Adipocyte (in vitro differentiated cells): ENCODE data around the gene FHAD1.
A peak's percentile ranks its signal among the peaks of the same experiment; 100 is the strongest.

Experiments
- DNase-seq: peaks from one replicate; pipeline ENCODE4 v3.0.0-alpha.2; 2015; ENCODE audit warnings: low read depth
- H3K27me3 ChIP-seq: replicated peaks from 2 replicates; pipeline ENCODE4 v1.7.0; 2013; ENCODE audit warnings: mild to moderate bottlenecking, low read length, moderate library complexity; ENCODE audit not compliant: control insufficient read depth, insufficient read depth
- H3K36me3 ChIP-seq: 2 replicates; pipeline ENCODE4 v1.7.0; 2013; ENCODE audit warnings: low read length, mild to moderate bottlenecking, moderate library complexity; ENCODE audit not compliant: control insufficient read depth, insufficient read depth, severe bottlenecking
- H3K4me1 ChIP-seq: 2 replicates; pipeline ENCODE4 v1.7.0; 2013; ENCODE audit warnings: mild to moderate bottlenecking, low read length, moderate library complexity; ENCODE audit not compliant: control insufficient read depth, insufficient read depth
- H3K4me3 ChIP-seq: 2 replicates; pipeline ENCODE4 v1.7.0; 2013; ENCODE audit warnings: mild to moderate bottlenecking, low read length, moderate library complexity
- H3K9ac ChIP-seq: 2 replicates; pipeline ENCODE4 v1.7.0; 2013; ENCODE audit warnings: mild to moderate bottlenecking, low read length, moderate library complexity
- H3K9me3 ChIP-seq: 2 replicates; pipeline ENCODE4 v1.7.0; 2013; ENCODE audit warnings: mild to moderate bottlenecking, low read length, moderate library complexity; ENCODE audit not compliant: control insufficient read depth

Gene FHAD1

DNA sequence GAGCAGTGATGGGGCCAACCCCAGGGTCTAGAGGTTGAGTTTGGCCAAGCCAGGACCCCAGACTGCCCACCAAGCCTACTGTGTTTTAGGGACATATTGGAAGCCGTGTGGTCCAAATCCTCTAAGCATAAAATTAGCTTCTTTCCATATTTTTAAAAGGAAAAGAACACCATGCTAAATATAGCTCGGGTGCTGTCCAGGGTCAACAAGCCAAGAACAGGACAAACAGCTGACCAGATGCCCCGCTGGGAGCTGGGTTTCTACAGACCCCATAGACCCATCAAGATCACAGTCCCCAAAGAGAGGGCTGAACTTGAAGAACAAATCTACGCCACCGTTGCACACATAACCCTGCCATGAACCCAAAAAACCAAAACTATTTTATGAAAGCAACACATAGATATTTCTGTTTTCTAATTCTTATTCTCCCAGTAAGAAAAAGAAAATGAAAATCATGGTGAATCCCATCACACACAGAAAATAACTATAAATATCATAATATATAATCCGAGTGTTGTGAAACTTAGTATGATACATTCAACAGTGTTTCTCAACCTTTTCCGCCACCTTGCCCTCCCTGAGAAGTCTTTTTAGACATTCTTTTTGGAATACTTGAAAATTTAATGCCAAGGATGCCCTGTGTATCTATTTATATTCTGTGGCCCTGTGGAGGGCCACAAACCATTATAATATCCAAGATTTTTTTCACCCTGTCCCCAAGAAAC lies 36.2 kb upstream of the FHAD1 start:
- Histone ChIP-seq H3K9ac (no peak overlapping the region), H3K9me3 (no peaks in the 10 kb centered on the region), H3K27me3 (peaks cover 21% of the 10 kb centered on the region), H3K4me1 (peaks cover 9% of the 10 kb centered on the region), H3K4me3 (no peak overlapping the region), H3K36me3 (no peaks in the 10 kb centered on the region)
- peak; percentile 5 for DNase-seq

DNA sequence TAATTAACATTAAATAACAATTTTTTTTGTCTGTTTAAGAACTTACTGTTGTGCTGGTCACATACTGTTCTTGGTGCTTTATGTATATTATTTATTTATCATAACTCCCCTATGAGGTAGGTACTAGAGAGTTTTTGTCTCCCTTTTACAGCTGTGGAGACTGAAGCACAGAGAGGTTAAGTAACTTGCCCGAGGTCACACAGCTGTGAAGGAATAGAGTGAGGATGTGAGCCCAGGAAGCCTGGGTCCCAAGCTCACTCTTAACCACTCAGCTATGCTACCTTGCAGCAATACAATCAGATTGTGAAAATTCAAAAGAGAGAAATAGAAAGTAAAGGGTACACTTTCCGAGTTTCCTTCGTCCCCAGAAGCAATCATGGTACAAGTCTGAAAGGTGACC lies 35.6 kb upstream of the FHAD1 start:
- Histone ChIP-seq H3K27me3 (peaks cover 21% of the 10 kb centered on the region), H3K4me1 (peaks cover 9% of the 10 kb centered on the region), H3K9me3 (no peaks in the 10 kb centered on the region), H3K9ac (no peak overlapping the region), H3K4me3 (no peak overlapping the region), H3K36me3 (no peaks in the 10 kb centered on the region)
- DNase-seq, result no peak

DNA sequence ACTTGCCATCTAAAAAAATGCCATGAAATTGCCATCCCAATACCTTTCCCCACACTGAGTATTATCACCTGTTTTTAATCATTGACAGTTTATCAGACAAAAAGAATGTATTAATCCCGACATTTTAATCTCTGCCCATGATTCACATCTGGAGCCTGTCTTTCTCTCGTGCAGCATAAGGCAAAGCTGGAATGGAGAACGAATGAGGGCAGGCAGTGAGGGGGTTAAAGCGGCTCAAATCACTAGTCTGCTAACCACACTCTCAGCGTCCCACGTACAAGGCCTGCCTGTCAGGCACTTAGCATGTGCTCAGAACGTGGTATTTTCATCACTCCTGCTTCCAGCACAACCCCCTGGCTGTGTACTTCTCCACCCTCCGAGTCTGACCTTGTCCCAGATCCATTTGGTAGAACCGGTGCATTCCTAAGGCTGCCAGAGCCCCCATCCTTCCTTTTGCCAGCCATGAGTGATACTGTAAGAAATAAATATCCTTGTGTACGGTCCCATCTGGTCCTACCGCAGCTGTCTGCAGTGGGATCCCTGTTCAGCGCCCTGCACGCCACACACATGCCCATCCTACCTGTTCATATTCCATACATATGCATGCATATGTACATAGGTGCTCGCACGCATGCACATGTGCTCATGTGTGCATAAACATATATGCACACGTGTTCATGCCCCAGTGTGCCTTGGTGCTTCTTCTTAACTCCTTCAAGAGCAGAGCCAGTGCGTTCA lies 34.6 kb upstream of the FHAD1 start:
- Histone ChIP-seq H3K4me3 (no peak overlapping the region), H3K36me3 (no peaks in the 10 kb centered on the region), H3K4me1 (peaks cover 4% of the 10 kb centered on the region), H3K9me3 (no peaks in the 10 kb centered on the region), H3K9ac (no peak overlapping the region), H3K27me3 (peaks cover 19% of the 10 kb centered on the region)
- no peak for DNase-seq

DNA sequence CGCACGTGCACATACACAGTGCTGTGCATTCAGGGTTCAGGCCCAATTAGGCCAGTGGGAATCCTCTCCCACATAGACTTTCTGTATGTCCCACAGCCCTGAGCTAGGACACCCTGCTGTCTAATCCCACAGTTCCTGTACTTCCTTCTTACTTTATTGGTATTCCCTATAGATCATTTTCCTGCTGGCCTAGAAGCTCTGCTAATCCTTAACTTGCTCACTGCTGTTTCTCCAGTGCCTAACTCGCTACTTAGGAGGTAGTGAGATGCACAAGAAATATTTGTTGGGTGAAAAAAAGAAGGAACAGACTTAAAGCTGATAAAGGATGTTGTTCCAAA lies 34.1 kb upstream of the FHAD1 start:
- H3K9ac ChIP-seq, result no peak overlapping the region
- no peaks in the 10 kb centered on the region for H3K9me3 ChIP-seq
- no peak for DNase-seq
- H3K4me1 ChIP-seq, result peaks cover 4% of the 10 kb centered on the region
- H3K4me3 ChIP-seq, result no peak overlapping the region
- no peaks in the 10 kb centered on the region for H3K36me3 ChIP-seq
- peaks cover 14% of the 10 kb centered on the region for H3K27me3 ChIP-seq

DNA sequence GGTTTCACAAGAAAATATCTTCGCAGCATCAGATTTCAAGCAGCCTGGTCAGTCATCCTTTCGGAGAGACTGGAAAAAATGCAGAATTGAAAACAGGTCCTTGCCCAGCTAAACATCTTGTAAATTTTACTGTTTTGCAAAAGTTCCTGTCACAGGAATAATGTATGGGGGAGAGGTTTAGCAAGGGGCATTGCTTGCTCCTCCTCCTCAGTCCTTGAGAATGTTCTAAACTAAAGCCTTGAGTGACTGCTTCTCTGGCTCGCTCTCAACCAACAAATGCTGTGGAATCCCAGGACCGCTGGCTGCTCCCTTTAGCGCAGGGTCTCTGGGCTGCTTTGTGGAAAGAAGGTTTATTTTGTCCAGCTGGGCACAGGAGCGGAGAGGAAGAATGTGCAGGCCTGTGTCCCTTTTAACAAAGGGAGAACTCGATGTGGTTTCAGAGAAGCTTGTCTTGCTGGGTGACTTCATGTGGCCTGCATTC lies 33.6 kb upstream of the FHAD1 start:
- peak; percentile 67 for DNase-seq
- no peaks in the 10 kb centered on the region for H3K36me3 ChIP-seq
- no peak overlapping the region for H3K4me3 ChIP-seq
- no peak overlapping the region for H3K9ac ChIP-seq
- peaks cover 4% of the 10 kb centered on the region for H3K4me1 ChIP-seq
- H3K9me3 ChIP-seq, result no peaks in the 10 kb centered on the region
- peaks cover 14% of the 10 kb centered on the region for H3K27me3 ChIP-seq

DNA sequence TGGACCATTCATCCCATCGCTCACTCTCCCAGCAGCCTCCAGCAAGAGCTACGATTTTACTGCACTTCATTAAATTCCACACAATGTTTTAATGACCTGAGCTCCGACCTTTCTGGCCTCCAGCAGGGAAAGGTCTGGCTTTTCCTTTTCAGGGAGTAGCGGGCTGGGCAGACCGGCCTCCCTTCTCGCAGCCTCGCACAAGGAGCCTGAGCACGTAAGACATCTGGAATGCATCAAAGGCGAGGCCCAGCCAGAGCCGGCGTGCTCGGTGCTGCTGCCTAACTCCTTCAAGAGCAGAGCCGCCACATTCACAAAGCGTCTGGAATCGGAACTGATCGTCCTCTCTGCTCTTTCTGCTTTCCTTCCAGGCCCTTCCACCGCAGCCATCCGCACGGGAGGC lies 32.5 kb upstream of the FHAD1 start:
- Histone ChIP-seq H3K27me3 (peaks cover 11% of the 10 kb centered on the region), H3K9ac (no peak overlapping the region), H3K4me1 (peaks cover 4% of the 10 kb centered on the region), H3K4me3 (no peak overlapping the region), H3K9me3 (no peaks in the 10 kb centered on the region), H3K36me3 (no peaks in the 10 kb centered on the region)
- no peak for DNase-seq

DNA sequence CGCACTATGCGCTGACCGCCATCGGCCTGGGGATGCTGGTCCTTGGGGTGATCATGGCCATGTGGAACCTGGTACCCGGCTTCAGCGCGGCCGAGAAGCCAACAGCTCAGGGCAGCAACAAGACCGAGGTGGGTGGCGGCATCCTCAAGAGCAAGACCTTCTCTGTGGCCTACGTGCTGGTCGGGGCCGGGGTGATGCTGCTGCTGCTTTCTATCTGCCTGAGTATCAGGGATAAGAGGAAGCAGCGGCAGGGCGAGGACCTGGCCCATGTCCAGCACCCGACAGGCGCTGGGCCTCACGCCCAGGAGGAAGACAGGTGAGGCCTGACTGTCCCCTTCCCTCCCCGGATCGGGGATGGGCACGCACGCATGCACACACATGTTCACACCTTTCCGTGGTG lies 31.9 kb upstream of the FHAD1 start:
- Histone ChIP-seq H3K27me3 (peaks cover 10% of the 10 kb centered on the region), H3K36me3 (no peaks in the 10 kb centered on the region), H3K9me3 (no peaks in the 10 kb centered on the region), H3K4me1 (peaks cover 4% of the 10 kb centered on the region), H3K4me3 (no peak overlapping the region), H3K9ac (no peak overlapping the region)
- DNase-seq, result no peak

DNA sequence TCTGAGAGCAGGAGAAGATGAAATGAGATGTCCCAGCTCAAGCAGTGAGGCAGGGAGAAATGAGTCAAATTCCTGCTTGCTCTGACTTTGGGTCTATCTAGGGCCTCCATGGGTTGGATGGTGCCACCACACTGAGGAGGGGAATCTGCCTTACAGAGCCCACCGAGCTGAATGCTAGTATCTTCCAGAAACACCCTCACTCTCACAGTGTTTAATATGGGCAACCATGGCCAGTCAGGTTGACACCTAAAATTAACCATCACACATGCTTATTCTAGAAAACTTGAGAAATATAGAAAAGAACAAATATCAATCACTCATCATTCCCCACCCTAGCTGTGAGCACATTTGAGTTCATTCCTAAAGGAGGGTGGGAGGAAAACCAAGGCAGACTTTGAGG lies 29.4 kb upstream of the FHAD1 start:
- no peaks in the 10 kb centered on the region for H3K36me3 ChIP-seq
- no peaks in the 10 kb centered on the region for H3K9me3 ChIP-seq

DNA sequence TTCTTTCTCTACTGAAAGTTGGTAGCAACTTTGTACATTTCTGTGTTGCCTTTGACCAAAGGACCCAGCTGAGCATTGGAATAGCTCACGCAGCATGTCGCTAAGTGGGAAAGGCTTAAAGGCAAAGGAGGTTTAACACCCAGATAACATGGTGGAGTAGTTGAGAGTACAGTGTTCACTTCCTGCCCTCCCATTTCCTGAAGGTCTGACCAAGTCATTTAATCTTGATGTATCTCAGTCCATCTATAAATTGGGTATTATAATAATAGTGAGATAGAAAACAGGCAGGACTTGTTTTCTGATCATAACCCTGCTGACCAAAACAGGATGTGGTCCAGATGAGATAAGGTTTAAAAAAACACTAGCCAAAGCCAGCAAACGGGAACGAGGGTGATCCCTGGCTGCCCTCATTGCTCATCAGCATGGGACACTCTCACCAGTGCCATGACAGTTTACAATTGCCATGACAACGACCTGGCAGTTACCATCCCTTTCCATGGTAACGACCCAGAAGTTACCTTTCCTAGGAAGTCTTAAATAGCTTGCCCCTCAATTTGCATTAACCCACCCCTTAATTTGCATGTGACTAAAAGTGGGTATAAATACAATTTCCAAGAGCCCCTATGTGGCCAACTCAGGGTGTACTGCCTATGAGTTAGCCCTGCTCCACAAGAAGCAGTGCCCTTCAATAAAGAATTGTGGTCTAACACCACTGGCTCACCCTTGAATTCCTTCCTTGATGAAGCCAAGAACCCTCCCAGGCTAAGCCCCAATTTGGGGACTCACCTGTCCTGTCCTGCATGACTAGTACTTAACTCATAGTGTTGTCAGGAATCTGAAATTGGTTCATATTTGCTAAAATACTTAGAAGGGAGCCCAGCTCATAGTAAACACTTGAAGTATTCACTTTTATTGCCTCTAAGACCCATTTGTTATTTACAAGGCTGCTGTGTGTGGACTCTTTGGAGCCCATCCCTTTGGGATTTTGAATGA lies 28.4 kb upstream of the FHAD1 start:
- no peak overlapping the region for H3K4me3 ChIP-seq
- no peak overlapping the region for H3K9ac ChIP-seq
- H3K9me3 ChIP-seq, result no peaks in the 10 kb centered on the region
- no peak for DNase-seq
- no peaks in the 10 kb centered on the region for H3K36me3 ChIP-seq
- H3K4me1 ChIP-seq, result peaks cover 4% of the 10 kb centered on the region
- H3K27me3 ChIP-seq, result peaks cover 22% of the 10 kb centered on the region

More for the DNA sequence above, 29.4 kb upstream of the FHAD1 start:
- Histone ChIP-seq H3K27me3 (peaks cover 14% of the 10 kb centered on the region), H3K4me1 (peaks cover 4% of the 10 kb centered on the region), H3K9ac (no peak overlapping the region), H3K4me3 (no peak overlapping the region)
- DNase-seq, result no peak

DNA sequence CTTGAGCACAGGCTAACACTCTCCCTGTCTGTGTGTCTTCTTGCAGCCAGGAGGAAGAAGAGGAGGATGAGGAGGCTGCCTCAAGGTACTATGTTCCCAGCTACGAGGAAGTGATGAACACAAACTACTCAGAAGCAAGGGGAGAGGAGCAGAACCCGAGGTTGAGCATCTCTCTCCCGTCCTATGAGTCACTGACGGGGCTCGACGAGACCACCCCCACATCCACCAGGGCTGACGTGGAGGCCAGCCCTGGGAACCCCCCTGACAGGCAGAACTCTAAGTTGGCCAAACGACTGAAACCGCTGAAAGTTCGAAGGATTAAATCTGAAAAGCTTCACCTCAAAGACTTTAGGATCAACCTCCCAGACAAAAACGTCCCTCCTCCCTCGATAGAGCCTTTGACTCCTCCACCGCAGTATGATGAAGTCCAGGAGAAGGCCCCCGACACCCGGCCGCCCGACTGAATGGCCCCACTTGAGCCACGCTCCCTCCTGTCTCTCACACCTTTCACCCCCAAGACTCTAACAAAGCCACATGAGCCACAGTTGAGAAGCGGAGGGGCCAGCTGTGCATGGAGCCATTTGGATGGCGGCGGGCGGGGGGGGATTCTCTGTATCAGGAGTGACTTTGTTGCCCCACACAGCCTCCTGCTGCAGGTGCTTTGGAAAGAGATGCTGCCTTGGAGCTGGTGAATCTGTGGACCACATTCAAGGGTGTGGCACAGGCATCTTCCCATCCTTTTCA lies 27.6 kb upstream of the FHAD1 start:
- no peaks in the 10 kb centered on the region for H3K9me3 ChIP-seq
- H3K27me3 ChIP-seq, result peaks cover 25% of the 10 kb centered on the region
- DNase-seq, result no peak
- H3K9ac ChIP-seq, result no peak overlapping the region
- peaks cover 4% of the 10 kb centered on the region for H3K4me1 ChIP-seq
- H3K36me3 ChIP-seq, result no peaks in the 10 kb centered on the region
- H3K4me3 ChIP-seq, result no peak overlapping the region
